ENCODE results near the gene SMARCA4.

SMARCA4 gene

GRCh38 chr19:10960314-10961072, at the start of gene SMARCA4:
TSS of gene SMARCA4 (plus strand) at chr19:10961030. CDS start at chr19:10984152, 23,122 bp downstream.
- peak; percentile 93 to 95 for DNase-seq (ENCODE audit: low read depth in 2 of 2)

GRCh38 chr19:10911579-10912363, 49.1 kb upstream of the SMARCA4 start:
- no peak for DNase-seq (ENCODE audit: low read depth in 2 of 2)

GRCh38 chr19:10912619-10913018, 48.2 kb upstream of the SMARCA4 start:
- no peak for DNase-seq (ENCODE audit: low read depth in 2 of 2)

- DNase-seq (ENCODE audit: low read depth in 2 of 2), result no peak
Measured at GRCh38 chr19:10913716-10914340, 47.0 kb upstream of the SMARCA4 start.

GRCh38 chr19:10915130-10916091, 45.4 kb upstream of the SMARCA4 start:
- DNase-seq (ENCODE audit: low read depth in 2 of 2), result no peak

GRCh38 chr19:10916602-10917001, 44.2 kb upstream of the SMARCA4 start:
- no peak for DNase-seq (ENCODE audit: low read depth in 2 of 2)

- no peak for DNase-seq (ENCODE audit: low read depth in 2 of 2)
Measured at GRCh38 chr19:10918359-10918758, 42.5 kb upstream of the SMARCA4 start.

GRCh38 chr19:10919352-10920287, 41.2 kb upstream of the SMARCA4 start:
- DNase-seq (ENCODE audit: low read depth in 2 of 2), result no peak

- no peak for DNase-seq (ENCODE audit: low read depth in 2 of 2)
Measured at GRCh38 chr19:10920288-10920655, 40.6 kb upstream of the SMARCA4 start.

GRCh38 chr19:10920781-10921180, 40.0 kb upstream of the SMARCA4 start:
- DNase-seq (ENCODE audit: low read depth in 2 of 2), result no peak

GRCh38 chr19:10921199-10921909, 39.5 kb upstream of the SMARCA4 start:
- DNase-seq (ENCODE audit: low read depth in 2 of 2), result no peak

GRCh38 chr19:10921910-10922637, 38.8 kb upstream of the SMARCA4 start:
- DNase-seq (ENCODE audit: low read depth in 2 of 2), result no peak

GRCh38 chr19:10922638-10923014, 38.2 kb upstream of the SMARCA4 start:
- no peak for DNase-seq (ENCODE audit: low read depth in 2 of 2)

GRCh38 chr19:10923260-10924112, 37.3 kb upstream of the SMARCA4 start:
- no peak for DNase-seq (ENCODE audit: low read depth in 2 of 2)

- no peak for DNase-seq (ENCODE audit: low read depth in 2 of 2)
Measured at GRCh38 chr19:10924597-10924996, 36.2 kb upstream of the SMARCA4 start.

GRCh38 chr19:10927730-10928562, 32.9 kb upstream of the SMARCA4 start:
- no peak for DNase-seq (ENCODE audit: low read depth in 2 of 2)

Data from activated CD8-positive, alpha-beta memory T cell treated with anti-CD3 and anti-CD28 coated beads for 4 hours (primary cell).